MM.1S (cell line): Measurements from ENCODE around the gene RPN2.

Experiments used
- EZH2 ChIP-seq: fragments of 300-600 bp; sonication (generic); optimal IDR thresholded peaks from 2 replicates; pipeline ENCODE3; 2017; ENCODE audit warnings: low read depth, mild to moderate bottlenecking, antibody characterized with exemption, low read length, mixed read lengths
- EZH2phosphoT487 ChIP-seq: fragments of 300-600 bp; sonication (generic); IDR thresholded peaks from 2 replicates; pipeline ENCODE4 v1.6.1; 2018; ENCODE audit warnings: antibody characterized with exemption, low read length
- TF ChIP-seq, protein P1 (sequence below): fragments of 300-600 bp; sonication (generic); IDR thresholded peaks from 2 replicates; pipeline ENCODE4 v1.5.1; 2016; ENCODE audit warnings: antibody characterized with exemption, low read length, mixed read lengths

DNA sequence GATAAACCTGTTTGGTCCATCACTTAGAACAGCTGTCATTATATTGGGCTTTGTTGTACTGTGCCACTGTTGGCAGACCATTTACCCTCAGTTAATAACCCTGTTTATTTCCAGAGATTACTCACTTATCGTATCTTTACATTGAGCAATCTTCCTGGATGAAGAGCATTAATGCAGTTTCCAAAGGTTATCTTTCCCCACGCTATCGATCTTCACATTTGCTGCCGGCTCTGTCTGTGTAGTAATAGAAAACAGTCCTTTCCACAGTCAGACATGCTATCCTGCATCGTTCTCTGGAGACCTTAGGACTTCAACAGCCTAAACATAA lies 55.1 kb downstream of the RPN2 start:
- TF ChIP-seq, protein P1, sequence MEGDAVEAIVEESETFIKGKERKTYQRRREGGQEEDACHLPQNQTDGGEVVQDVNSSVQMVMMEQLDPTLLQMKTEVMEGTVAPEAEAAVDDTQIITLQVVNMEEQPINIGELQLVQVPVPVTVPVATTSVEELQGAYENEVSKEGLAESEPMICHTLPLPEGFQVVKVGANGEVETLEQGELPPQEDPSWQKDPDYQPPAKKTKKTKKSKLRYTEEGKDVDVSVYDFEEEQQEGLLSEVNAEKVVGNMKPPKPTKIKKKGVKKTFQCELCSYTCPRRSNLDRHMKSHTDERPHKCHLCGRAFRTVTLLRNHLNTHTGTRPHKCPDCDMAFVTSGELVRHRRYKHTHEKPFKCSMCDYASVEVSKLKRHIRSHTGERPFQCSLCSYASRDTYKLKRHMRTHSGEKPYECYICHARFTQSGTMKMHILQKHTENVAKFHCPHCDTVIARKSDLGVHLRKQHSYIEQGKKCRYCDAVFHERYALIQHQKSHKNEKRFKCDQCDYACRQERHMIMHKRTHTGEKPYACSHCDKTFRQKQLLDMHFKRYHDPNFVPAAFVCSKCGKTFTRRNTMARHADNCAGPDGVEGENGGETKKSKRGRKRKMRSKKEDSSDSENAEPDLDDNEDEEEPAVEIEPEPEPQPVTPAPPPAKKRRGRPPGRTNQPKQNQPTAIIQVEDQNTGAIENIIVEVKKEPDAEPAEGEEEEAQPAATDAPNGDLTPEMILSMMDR, result no peak
- TF ChIP-seq EZH2 (no peak), EZH2phosphoT487 (no peak)
